HepG2 (cell line): ENCODE results near the gene TBC1D7. TPM values are rescaled to one million over a fixed set of nuclear protein-coding genes. Genes with fewer than 3 reads are reported as not detected.

ENCODE experiments used
- ATAC-seq: fragments of 200-7000 bp; cut with Tn5 transposase; 3 replicates; pipeline ENCODE4 v1.9.1; 2020; ENCODE audit warnings: mild to moderate bottlenecking, moderate library complexity
- BruUV-seq: library from RNA; stranded (reverse); fragments of 400-500 nt; replicated peaks from 2 replicates; lab custom pipeline; 2021; lab: Mats Ljungman, UMichigan
- CTCF ChIA-PET: fragments of 300-600 bp; formaldehyde crosslinking; extraction: SDS; loops from one replicate; lab custom pipeline; 2021; ENCODE audit warnings: low total read pairs, inconsistent platforms, low intra/inter-chr PET ratio; lab: Yijun Ruan, JAX
- POLR2A ChIA-PET: fragments of 350-600 bp; sonication (Branson Sonifier 250); formaldehyde crosslinking; loops from one replicate; lab custom pipeline; 2020; ENCODE audit warnings: antibody characterized with exemption, inconsistent platforms; lab: Yijun Ruan, JAX
- DNase-seq: peaks from one replicate; pipeline ENCODE4 v3.0.0-alpha.2; 2015; ENCODE audit warnings: low spot score
- FAIRE-seq: peaks from 3 replicates; lab custom pipeline; 2011; peaks lifted over from hg19 to GRCh38; lab: Jason Lieb, UNC
- H2AFZ ChIP-seq: one replicate; pipeline ENCODE4 v1.6.1; 2011; ENCODE audit warnings: low read length, inconsistent platforms
- H3K27ac ChIP-seq: fragments of 300-600 bp; 3 replicates; pipeline ENCODE4 v1.8.0; 2011; ENCODE audit warnings: mixed run types, mild to moderate bottlenecking, mixed read lengths, low read length, inconsistent platforms; ENCODE audit not compliant: insufficient read depth; ENCODE audit errors: extremely low read length
- H3K27me3 ChIP-seq, 2 experiments: fragments of 200-600 bp in 1 of 2; 2 replicates in 1 of 2; 3 replicates in 1 of 2; pipeline versions ENCODE4 v1.6.0 to v1.8.0; 2011; ENCODE audit warnings: low read length in 2 of 2, mild to moderate bottlenecking in 2 of 2, moderate library complexity in 2 of 2, inconsistent platforms in 1 of 2; ENCODE audit not compliant: insufficient read depth in 2 of 2, control insufficient read depth in 1 of 2
- H3K36me3 ChIP-seq, 2 experiments: fragments of 200-600 bp in 1 of 2; replicated peaks in 1 of 2; 2 replicates in 1 of 2; 3 replicates in 1 of 2; pipeline versions ENCODE4 v1.5.1 to v1.8.0; 2011; ENCODE audit warnings: low read length in 2 of 2, inconsistent platforms in 1 of 2; ENCODE audit not compliant: insufficient read depth in 2 of 2, control insufficient read depth in 1 of 2
- H3K4me1 ChIP-seq: 2 replicates; pipeline ENCODE4 v1.5.1; 2012; ENCODE audit warnings: low read length, inconsistent platforms; ENCODE audit not compliant: insufficient read depth
- H3K4me2 ChIP-seq: 2 replicates; pipeline ENCODE4 v1.6.0; 2011; ENCODE audit warnings: low read depth, low read length, inconsistent platforms
- H3K4me3 ChIP-seq, 3 experiments: fragments of 200-600 bp in 1 of 3; sonication (generic), shearing (Covaris generic) in 1 of 3; replicated peaks in 1 of 3; 2 replicates each; pipeline ENCODE4 v1.5.1; 2011 to 2016; ENCODE audit warnings: low read length in 3 of 3, inconsistent platforms in 2 of 3, low read depth in 2 of 3, mild to moderate bottlenecking in 2 of 3, control low read depth in 1 of 3, mixed read lengths in 1 of 3; ENCODE audit not compliant: insufficient read depth in 1 of 3
- H3K79me2 ChIP-seq: one replicate; pipeline ENCODE4 v1.6.1; 2011; ENCODE audit warnings: low read length, inconsistent platforms; ENCODE audit not compliant: insufficient read depth
- H3K9ac ChIP-seq: 2 replicates; pipeline ENCODE4 v1.6.0; 2011; ENCODE audit warnings: mild to moderate bottlenecking, low read depth, low read length, inconsistent platforms; ENCODE audit not compliant: insufficient read depth
- H3K9me3 ChIP-seq: 2 replicates; pipeline ENCODE4 v1.5.1; 2012; ENCODE audit warnings: mild to moderate bottlenecking, low read length
- H4K20me1 ChIP-seq: 2 replicates; pipeline ENCODE4 v1.6.0; 2011; ENCODE audit warnings: inconsistent platforms, mild to moderate bottlenecking, low read length, moderate library complexity; ENCODE audit not compliant: insufficient read depth
- BCL6 ChIP-seq: IDR thresholded peaks from 2 replicates; pipeline ENCODE4 v1.6.1; 2016; ENCODE audit warnings: missing genetic modification reagents, missing compliant biosample characterization
- PAWR ChIP-seq: sonication (generic); formaldehyde crosslinking; IDR thresholded peaks from 2 replicates; pipeline ENCODE4 v1.4.0; 2020; ENCODE audit warnings: missing genetic modification reagents, mild to moderate bottlenecking, borderline replicate concordance
- SETDB1 ChIP-seq: sonication (generic); formaldehyde crosslinking; IDR thresholded peaks from 2 replicates; pipeline ENCODE4 v1.5.1; 2020; ENCODE audit warnings: missing genetic modification reagents, mild to moderate bottlenecking, borderline replicate concordance
- ZNF136 ChIP-seq: sonication (generic); formaldehyde crosslinking; IDR thresholded peaks from 2 replicates; pipeline ENCODE4 v1.8.1; 2022; ENCODE audit warnings: low read depth, mild to moderate bottlenecking, moderate library complexity, missing genetic modification reagents
- ZNF382 ChIP-seq: sonication (generic); formaldehyde crosslinking; IDR thresholded peaks from 2 replicates; pipeline ENCODE4 v1.5.0; 2020; ENCODE audit warnings: missing genetic modification reagents, mild to moderate bottlenecking, borderline replicate concordance
- WGBS: methylation state at CpG from one replicate; pipeline ENCODE4 v1.1.6; 2017; ENCODE audit warnings: low lambda C conversion rate; 5-methylcytosine and 5-hydroxymethylcytosine counted together
- in situ Hi-C: cut with HindIII; loops from 2 replicates; pipeline ENCODE4 v1.10.0; 2017; ENCODE audit warnings: low pct_unique_long_range_greater_than_20kb; ENCODE audit not compliant: extremely low pct_ligation_motif_present
- intact Hi-C: fragments of 100-400 bp; cut with micrococcal nuclease; formaldehyde crosslinking; loops from one replicate; pipeline ENCODE4 v1.10.0; 2022; ENCODE audit not compliant: unreplicated experiment
- polyA plus RNA-seq, 8 experiments: library from polyadenylated mRNA; depleted of rRNA in 3 of 8; stranded (reverse) in 7 of 8; unstranded in 1 of 8; fragments of >200 nt; fragmentation: Illumina TruSeq in 4 of 8; extraction: Trizol in 4 of 8; gene quantifications; 2 replicates each; pipeline versions ENCODE4 v1.2.1 to v1.2.3, GENCODE V29; 2011 to 2016; ENCODE audit warnings: low read depth in 4 of 8, missing spikeins in 1 of 8, mixed read lengths in 1 of 8; ENCODE audit not compliant: insufficient read depth in 1 of 8
- total RNA-seq, 5 experiments: library from RNA; depleted of rRNA; stranded (reverse); fragments of >200 nt; fragmentation: Illumina TruSeq; extraction: Trizol; gene quantifications; 2 replicates each; pipeline ENCODE4 v1.2.3, GENCODE V29; 2016; ENCODE audit warnings: low read depth in 1 of 5

Gene TBC1D7
- total and polyA plus RNA-seq, 2 of the 13 experiments (the other 11 are each of a cell fraction or from before 2014, with no cell fraction given) = 23.3 to 30.8 TPM

DNA sequence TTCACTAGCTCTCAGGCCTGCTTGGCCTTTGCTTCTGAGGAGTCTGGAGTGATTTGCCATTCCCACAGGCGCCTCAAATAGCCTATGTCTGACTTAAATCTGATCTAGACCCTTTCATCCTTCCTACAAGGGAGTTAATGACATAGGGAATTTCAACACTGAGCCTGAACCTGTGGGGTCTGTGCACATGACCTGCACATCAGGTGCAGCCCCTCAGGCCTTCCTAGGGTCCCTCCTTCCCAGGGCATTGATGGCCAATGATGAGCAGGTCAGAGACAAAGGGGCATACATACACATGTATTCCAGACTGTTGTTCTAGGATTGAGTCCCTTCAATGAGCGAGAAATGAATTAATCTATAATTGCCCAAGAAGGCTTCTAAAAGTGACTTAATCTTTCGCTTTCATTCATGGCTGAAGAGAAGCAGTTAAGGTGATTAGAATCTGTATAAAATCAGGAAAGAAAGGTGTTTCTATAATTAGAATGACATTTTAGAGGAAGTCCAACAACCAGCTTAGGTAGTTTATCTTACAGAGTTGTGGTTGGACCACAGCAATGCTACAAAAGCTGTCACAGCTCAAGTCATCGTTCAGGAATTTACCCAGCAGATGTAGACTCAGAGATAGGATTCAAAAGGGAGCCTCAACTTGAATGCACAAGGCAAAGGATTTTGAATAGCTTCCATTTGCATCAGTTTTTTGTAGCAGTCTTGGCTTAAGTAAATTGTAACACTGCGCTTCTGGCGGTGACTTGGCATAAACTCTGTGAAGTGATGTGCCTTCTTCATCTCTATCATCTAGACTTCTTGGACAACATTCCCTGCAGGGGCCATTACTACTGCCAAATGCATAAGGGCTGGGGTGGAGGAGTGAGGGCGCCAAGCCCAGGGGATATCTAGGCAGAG is 27.0 kb upstream of the TBC1D7 start:
- H3K4me1 ChIP-seq = peaks cover 14% of the 10 kb centered on the region
- intact Hi-C loops (no loop called here), in situ Hi-C loops (no loop called here)
- no peak overlapping the region for H3K4me2 ChIP-seq
- 44% methylated on average over 7 of the region's 7 CpGs for WGBS
- no peak; the same call in 2 of the 3 replicates for ATAC-seq
- no peak overlapping the region for H3K27ac ChIP-seq
- H3K36me3 ChIP-seq = no peaks in the 10 kb centered on the region
- no peaks in the 10 kb centered on the region for H3K79me2 ChIP-seq
- no peak overlapping the region for H3K4me3 ChIP-seq
- CTCF ChIA-PET = no interaction called here
- H3K27me3 ChIP-seq = no peaks in the 10 kb centered on the region
- POLR2A ChIA-PET = no interaction called here
- FAIRE-seq = no peak
- no peak overlapping the region for H3K9ac ChIP-seq
- no peaks in the 10 kb centered on the region for H3K9me3 ChIP-seq
- BruUV-seq = no TSS peak
- no peak for TF ChIP-seq ZNF382 (CRISPR knock-in tag)
- H4K20me1 ChIP-seq = no peaks in the 10 kb centered on the region
- peak; percentile 41 for DNase-seq
- no peak overlapping the region for H2AFZ ChIP-seq

- ChIA-PET CTCF (no interaction called here), POLR2A (no interaction called here)
- intact Hi-C loops (no loop called here), in situ Hi-C loops (no loop called here)
- FAIRE-seq (no peak), DNase-seq (no peak), ATAC-seq (no peak)
- Histone ChIP-seq H3K27ac (no peak overlapping the region), H4K20me1 (no peaks in the 10 kb centered on the region), H3K4me1 (peaks cover 9% of the 10 kb centered on the region), H3K27me3 (no peaks in the 10 kb centered on the region), H3K4me2 (no peak overlapping the region), H3K36me3 (no peaks in the 10 kb centered on the region), H2AFZ (no peak overlapping the region), H3K4me3 (no peak overlapping the region), H3K79me2 (no peaks in the 10 kb centered on the region), H3K9me3 (no peaks in the 10 kb centered on the region), H3K9ac (no peak overlapping the region)
- 67% methylated on average over 13 of the region's 13 CpGs for WGBS
- peak; percentile 37; the same call in 1 of the 2 replicates for TF ChIP-seq BCL6
- TF ChIP-seq ZNF136 (CRISPR knock-in tag) = no peak
- no peak for TF ChIP-seq SETDB1 (CRISPR knock-in tag)
- TF ChIP-seq PAWR (CRISPR knock-in tag) = no peak
- no TSS peak for BruUV-seq
Measured at GRCh38 chr6:13354331-13355042, 26.1 kb upstream of the TBC1D7 start.
